Fibroblast of lung (primary cell): ENCODE measurements around the gene TSPAN10.

Experiments used
- EZH2 ChIP-seq: IDR thresholded peaks from 2 replicates; pipeline ENCODE4 v1.5.1; 2012; ENCODE audit warnings: low read length, control low read depth, mild to moderate bottlenecking; ENCODE audit errors: missing control alignments
- TF ChIP-seq, protein P1 (sequence below), 2 donors: IDR thresholded peaks in 1 of 2; conservative IDR thresholded peaks in 1 of 2; 1 replicate in 1 of 2; 2 replicates in 1 of 2; pipeline ENCODE4 v1.5.1; 2011 to 2012; ENCODE audit warnings: low read length in 2 of 2, control low read depth in 1 of 2, inconsistent platforms in 1 of 2, low read depth in 1 of 2, mild to moderate bottlenecking in 1 of 2

GRCh38 chr17:81659038-81659437 lies 22.0 kb downstream of the TSPAN10 start:
- TF ChIP-seq, protein P1, sequence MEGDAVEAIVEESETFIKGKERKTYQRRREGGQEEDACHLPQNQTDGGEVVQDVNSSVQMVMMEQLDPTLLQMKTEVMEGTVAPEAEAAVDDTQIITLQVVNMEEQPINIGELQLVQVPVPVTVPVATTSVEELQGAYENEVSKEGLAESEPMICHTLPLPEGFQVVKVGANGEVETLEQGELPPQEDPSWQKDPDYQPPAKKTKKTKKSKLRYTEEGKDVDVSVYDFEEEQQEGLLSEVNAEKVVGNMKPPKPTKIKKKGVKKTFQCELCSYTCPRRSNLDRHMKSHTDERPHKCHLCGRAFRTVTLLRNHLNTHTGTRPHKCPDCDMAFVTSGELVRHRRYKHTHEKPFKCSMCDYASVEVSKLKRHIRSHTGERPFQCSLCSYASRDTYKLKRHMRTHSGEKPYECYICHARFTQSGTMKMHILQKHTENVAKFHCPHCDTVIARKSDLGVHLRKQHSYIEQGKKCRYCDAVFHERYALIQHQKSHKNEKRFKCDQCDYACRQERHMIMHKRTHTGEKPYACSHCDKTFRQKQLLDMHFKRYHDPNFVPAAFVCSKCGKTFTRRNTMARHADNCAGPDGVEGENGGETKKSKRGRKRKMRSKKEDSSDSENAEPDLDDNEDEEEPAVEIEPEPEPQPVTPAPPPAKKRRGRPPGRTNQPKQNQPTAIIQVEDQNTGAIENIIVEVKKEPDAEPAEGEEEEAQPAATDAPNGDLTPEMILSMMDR (conservative IDR thresholded peaks at IDR 0.05 in 1 of 2, IDR thresholded peaks at IDR 0.05 in 1 of 2; ENCODE audit: low read depth in 1 of 2, low read length in 2 of 2): no peak
- no peak for TF ChIP-seq EZH2
